Measurements from ENCODE around the gene TMEM154. TPM values are rescaled to one million over a fixed set of nuclear protein-coding genes. Genes with fewer than 3 reads are reported as not detected.

TMEM154 gene
- polyA plus RNA-seq, 1 donor from 2014 or later: not detected

- H4K20me1 ChIP-seq (ENCODE audit: insufficient read depth): no peaks in the 10 kb centered on the region
- peak overlapping the region; percentile 33 for H3K9ac ChIP-seq (ENCODE audit: low read length)
- peaks cover 8% of the 10 kb centered on the region for H3K9me3 ChIP-seq (ENCODE audit: low read length)
- H3K79me2 ChIP-seq (replicated peaks; ENCODE audit: insufficient read depth, low read length): no peaks in the 10 kb centered on the region
- H3K4me2 ChIP-seq (ENCODE audit: low read length): no peak overlapping the region
- TF ChIP-seq REST (IDR thresholded peaks at IDR 0.05; ENCODE audit: borderline replicate concordance) (no peak), POLR2AphosphoS5 (IDR thresholded peaks at IDR 0.05) (peak; percentile 50), EP300 (conservative IDR thresholded peaks at IDR 0.05; ENCODE audit: poor library complexity, severe bottlenecking) (peak; percentile 79), EZH2 (IDR thresholded peaks at IDR 0.05; ENCODE audit: borderline replicate concordance, insufficient read depth, low read length, poor library complexity, severe bottlenecking) (no peak), TAF1 (IDR thresholded peaks at IDR 0.05; ENCODE audit: low read depth) (no peak), CTCF (IDR thresholded peaks at IDR 0.05; ENCODE audit: poor library complexity, severe bottlenecking) (no peak), RAD21 (conservative IDR thresholded peaks at IDR 0.05) (no peak), SMC3 (conservative IDR thresholded peaks at IDR 0.05; ENCODE audit: poor library complexity) (no peak), MXI1 (conservative IDR thresholded peaks at IDR 0.05; ENCODE audit: poor library complexity, severe bottlenecking) (no peak)
- H3K4me3 ChIP-seq (ENCODE audit: low read length): peak overlapping the region; percentile 22
- H3F3A ChIP-seq (ENCODE audit: insufficient read depth, low read length, poor library complexity, severe bottlenecking): peaks cover 4% of the 10 kb centered on the region
- no peaks in the 10 kb centered on the region for H3K27me3 ChIP-seq (ENCODE audit: insufficient read depth, low read depth, low read length)
- no peaks in the 10 kb centered on the region for H3K36me3 ChIP-seq (ENCODE audit: insufficient read depth, low read length)
- no peaks in the 10 kb centered on the region for H3K9me2 ChIP-seq (ENCODE audit: insufficient read depth, low read length)
- H2AFZ ChIP-seq (ENCODE audit: low read depth, low read length): no peak overlapping the region
- peak overlapping the region; percentile 63 for H3K27ac ChIP-seq (ENCODE audit: low read length)
Observed at GRCh38 chr4:152700151-152700550, 20.4 kb upstream of the TMEM154 start.

- Histone ChIP-seq H3K9ac (ENCODE audit: low read length) (no peak overlapping the region), H3K27ac (ENCODE audit: low read length) (peak overlapping the region; percentile 63), H4K20me1 (ENCODE audit: insufficient read depth) (no peaks in the 10 kb centered on the region), H3K27me3 (ENCODE audit: insufficient read depth, low read depth, low read length) (no peaks in the 10 kb centered on the region), H3K9me2 (ENCODE audit: insufficient read depth, low read length) (no peaks in the 10 kb centered on the region), H2AFZ (ENCODE audit: low read depth, low read length) (no peak overlapping the region), H3K36me3 (ENCODE audit: insufficient read depth, low read length) (no peaks in the 10 kb centered on the region), H3K4me3 (ENCODE audit: low read length) (no peak overlapping the region), H3K9me3 (ENCODE audit: low read length) (peaks cover 7% of the 10 kb centered on the region), H3K4me2 (ENCODE audit: low read length) (no peak overlapping the region), H3K79me2 (replicated peaks; ENCODE audit: insufficient read depth, low read length) (no peaks in the 10 kb centered on the region), H3F3A (ENCODE audit: insufficient read depth, low read length, poor library complexity, severe bottlenecking) (peaks cover 4% of the 10 kb centered on the region)
- no peak for TF ChIP-seq EZH2 (IDR thresholded peaks at IDR 0.05; ENCODE audit: borderline replicate concordance, insufficient read depth, low read length, poor library complexity, severe bottlenecking)
- TF ChIP-seq MXI1 (conservative IDR thresholded peaks at IDR 0.05; ENCODE audit: poor library complexity, severe bottlenecking): no peak
- no peak for TF ChIP-seq TAF1 (IDR thresholded peaks at IDR 0.05; ENCODE audit: low read depth)
- no peak for TF ChIP-seq CTCF (IDR thresholded peaks at IDR 0.05; ENCODE audit: poor library complexity, severe bottlenecking)
- no peak for TF ChIP-seq REST (IDR thresholded peaks at IDR 0.05; ENCODE audit: borderline replicate concordance)
- TF ChIP-seq RAD21 (conservative IDR thresholded peaks at IDR 0.05): no peak
- TF ChIP-seq SMC3 (conservative IDR thresholded peaks at IDR 0.05; ENCODE audit: poor library complexity): no peak
- no peak for TF ChIP-seq POLR2AphosphoS5 (IDR thresholded peaks at IDR 0.05)
Observed at GRCh38 chr4:152699313-152699712, 19.5 kb upstream of the TMEM154 start.
